ENCODE measurements around the gene PROZ.

DNA sequence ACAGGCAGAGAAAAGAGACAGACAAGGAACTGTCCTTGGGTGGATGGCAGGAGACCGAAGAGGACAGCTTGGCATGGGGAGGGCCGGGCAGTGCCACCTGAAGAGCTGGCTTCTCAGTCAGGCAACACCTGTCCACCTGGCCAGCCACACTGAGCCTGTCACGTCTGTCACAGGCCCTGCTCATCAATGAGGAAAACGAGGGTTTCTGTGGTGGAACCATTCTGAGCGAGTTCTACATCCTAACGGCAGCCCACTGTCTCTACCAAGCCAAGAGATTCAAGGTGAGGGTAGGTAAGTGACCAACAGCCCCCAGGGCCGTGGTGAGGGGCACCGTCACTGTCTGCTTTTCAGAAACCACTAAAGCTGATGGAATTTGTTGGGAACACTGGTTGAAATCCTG lies 11.2 kb upstream of the PROZ start:
- TF ChIP-seq, protein P1, sequence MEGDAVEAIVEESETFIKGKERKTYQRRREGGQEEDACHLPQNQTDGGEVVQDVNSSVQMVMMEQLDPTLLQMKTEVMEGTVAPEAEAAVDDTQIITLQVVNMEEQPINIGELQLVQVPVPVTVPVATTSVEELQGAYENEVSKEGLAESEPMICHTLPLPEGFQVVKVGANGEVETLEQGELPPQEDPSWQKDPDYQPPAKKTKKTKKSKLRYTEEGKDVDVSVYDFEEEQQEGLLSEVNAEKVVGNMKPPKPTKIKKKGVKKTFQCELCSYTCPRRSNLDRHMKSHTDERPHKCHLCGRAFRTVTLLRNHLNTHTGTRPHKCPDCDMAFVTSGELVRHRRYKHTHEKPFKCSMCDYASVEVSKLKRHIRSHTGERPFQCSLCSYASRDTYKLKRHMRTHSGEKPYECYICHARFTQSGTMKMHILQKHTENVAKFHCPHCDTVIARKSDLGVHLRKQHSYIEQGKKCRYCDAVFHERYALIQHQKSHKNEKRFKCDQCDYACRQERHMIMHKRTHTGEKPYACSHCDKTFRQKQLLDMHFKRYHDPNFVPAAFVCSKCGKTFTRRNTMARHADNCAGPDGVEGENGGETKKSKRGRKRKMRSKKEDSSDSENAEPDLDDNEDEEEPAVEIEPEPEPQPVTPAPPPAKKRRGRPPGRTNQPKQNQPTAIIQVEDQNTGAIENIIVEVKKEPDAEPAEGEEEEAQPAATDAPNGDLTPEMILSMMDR (IDR thresholded peaks at IDR 0.05), result no peak
- TF ChIP-seq EP300 (IDR thresholded peaks at IDR 0.05) (no peak), POLR2AphosphoS5 (IDR thresholded peaks at IDR 0.05) (no peak)

Measured in upper lobe of left lung (tissue), 4 donors.